ENCODE results near the gene GATC.

The GATC gene

DNA sequence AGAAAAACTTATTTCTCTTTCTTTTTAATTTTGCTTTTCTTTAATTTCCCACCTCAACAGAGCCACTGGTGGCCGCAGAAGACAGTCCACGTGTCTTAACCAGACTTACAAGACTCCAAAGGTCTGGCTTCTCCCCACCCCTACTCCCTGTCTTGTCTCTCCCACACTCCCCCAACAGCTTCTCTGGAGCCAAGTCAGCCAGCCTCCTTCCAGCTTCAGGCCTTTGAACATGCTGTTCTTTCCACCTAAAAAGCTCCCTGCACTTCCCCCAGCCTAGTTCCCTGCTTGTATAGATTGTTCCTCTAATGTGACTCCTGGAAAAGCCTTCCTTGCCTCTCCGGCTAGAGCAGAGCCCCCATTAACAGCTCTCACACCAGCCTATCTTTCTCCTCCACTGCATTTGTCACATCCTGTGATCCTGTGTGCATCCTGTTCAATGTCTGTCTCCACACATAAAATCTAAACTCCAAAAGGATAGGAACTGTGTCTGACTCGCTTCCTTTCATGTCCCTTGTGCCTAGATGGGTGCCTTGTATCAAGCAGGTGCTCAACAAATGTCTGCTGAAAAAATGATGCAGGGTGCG is 41.9 kb downstream of the GATC start:
- no peak for DNase-seq (ENCODE audit: low read depth)
- H3K4me3 ChIP-seq (ENCODE audit: low read depth, low read length) = no peak overlapping the region
- TF ChIP-seq, protein P1, sequence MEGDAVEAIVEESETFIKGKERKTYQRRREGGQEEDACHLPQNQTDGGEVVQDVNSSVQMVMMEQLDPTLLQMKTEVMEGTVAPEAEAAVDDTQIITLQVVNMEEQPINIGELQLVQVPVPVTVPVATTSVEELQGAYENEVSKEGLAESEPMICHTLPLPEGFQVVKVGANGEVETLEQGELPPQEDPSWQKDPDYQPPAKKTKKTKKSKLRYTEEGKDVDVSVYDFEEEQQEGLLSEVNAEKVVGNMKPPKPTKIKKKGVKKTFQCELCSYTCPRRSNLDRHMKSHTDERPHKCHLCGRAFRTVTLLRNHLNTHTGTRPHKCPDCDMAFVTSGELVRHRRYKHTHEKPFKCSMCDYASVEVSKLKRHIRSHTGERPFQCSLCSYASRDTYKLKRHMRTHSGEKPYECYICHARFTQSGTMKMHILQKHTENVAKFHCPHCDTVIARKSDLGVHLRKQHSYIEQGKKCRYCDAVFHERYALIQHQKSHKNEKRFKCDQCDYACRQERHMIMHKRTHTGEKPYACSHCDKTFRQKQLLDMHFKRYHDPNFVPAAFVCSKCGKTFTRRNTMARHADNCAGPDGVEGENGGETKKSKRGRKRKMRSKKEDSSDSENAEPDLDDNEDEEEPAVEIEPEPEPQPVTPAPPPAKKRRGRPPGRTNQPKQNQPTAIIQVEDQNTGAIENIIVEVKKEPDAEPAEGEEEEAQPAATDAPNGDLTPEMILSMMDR (IDR thresholded peaks at IDR 0.05; ENCODE audit: insufficient read depth, low read depth, low read length, missing control alignments) = no peak

DNA sequence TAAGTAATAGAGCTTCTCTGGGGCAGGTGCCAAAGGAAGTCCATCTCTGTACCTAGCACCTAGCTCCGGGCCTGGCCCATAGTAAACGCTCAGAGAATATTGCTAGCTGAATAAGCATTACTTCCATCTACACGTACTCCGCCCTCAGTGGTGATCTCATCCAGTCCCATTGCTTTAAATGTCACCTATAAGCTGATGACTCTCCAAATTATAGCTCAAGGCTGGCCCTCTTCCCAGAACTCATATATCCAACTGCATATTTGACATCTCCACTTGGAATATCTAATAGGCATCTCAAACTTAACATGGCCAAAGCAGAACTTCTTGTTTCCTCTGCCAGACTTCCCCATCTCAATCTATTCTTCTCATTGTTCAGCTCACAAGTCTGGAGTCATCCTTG is 42.8 kb downstream of the GATC start:
- TF ChIP-seq, protein P1 (IDR thresholded peaks at IDR 0.05; ENCODE audit: insufficient read depth, low read depth, low read length, missing control alignments) = no peak
- H3K4me3 ChIP-seq (ENCODE audit: low read depth, low read length) = no peak overlapping the region
- no peak for DNase-seq (ENCODE audit: low read depth)

DNA sequence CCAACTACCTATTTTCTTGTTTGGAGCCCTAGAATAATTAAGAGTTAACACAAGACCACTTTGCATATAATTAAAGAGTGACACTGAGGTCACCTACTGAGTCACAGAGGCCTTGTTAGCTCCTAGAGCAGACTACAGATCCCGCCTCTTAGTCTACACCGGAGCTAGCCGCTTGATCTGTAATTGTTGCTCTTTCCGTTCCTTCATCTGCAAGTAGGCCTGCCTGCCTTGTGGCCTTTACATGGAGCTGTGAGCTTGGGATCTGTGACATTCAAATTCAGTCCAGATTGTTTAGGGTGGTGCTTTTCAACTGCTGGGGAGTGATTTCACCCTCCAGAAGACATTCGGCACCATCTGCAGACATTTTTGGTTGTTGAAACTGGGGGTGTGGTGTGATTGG is 44.1 kb downstream of the GATC start:
- TF ChIP-seq, protein P1 (IDR thresholded peaks at IDR 0.05; ENCODE audit: insufficient read depth, low read depth, low read length, missing control alignments) = no peak
- no peak for DNase-seq (ENCODE audit: low read depth)
- no peak overlapping the region for H3K4me3 ChIP-seq (ENCODE audit: low read depth, low read length)

DNA sequence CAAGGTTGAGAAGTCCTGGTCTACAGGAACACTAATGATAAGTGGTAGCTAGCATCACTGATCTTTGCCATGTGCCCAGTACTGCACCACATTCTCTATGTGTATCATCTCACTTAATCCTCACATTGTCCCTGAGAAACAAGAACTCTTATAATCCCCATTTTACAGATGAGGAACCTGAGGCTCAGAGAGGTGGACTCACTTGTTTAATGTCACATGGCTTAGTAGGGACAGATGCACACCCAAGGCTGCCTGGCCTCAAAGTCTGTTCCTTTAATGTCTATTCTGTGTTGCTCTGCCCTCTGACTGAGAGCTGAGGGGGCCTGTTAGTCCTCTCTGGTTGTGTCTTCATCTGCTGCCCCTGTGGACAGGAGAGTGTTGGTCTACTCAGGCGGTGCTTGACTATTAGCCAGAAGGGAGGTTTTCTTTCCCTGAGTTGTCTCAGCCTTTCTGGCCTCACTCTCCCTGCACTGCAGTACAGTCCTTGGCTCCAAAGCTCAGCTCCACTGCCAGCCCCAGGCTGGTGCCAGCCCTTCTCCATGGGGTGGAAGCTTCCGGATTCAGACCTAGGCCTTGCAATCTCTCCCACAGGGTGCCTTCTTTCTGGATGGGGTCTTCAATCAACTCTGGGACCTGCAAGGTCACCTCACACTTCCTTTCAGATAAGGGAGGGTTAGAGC is 44.7 kb downstream of the GATC start:
- no peak for DNase-seq (ENCODE audit: low read depth)
- TF ChIP-seq, protein P1 (IDR thresholded peaks at IDR 0.05; ENCODE audit: insufficient read depth, low read depth, low read length, missing control alignments) = no peak
- no peak overlapping the region for H3K4me3 ChIP-seq (ENCODE audit: low read depth, low read length)

DNA sequence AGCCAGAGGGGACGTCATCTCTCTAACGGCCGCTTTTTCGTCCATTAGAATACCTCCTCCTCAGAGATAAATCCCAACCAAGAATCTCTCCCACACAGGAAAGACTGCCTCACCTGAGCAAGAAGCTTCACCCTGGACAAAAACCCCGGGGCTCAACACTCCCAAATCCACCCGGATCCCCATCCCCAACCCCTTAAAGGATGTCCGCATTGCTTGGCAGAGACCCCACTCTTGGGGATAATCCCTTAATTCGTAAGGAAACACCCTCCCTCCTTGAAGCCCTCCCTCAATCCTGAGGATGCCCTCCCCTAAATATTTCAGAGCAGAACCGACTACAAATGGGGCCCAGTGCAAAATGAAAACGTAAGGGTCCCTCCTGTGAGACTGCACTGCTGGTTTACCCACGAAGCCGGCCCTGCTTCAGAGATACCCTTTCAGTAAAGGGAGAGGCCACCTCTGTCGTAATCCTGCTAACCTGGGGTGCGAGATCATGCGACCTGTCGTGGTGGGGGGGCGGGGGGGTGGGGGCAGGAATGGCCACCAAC is 49.0 kb downstream of the GATC start:
- DNase-seq (ENCODE audit: low read depth) = no peak
- peak overlapping the region; percentile 90 for H3K4me3 ChIP-seq (ENCODE audit: low read depth, low read length)
- TF ChIP-seq, protein P1 (IDR thresholded peaks at IDR 0.05; ENCODE audit: insufficient read depth, low read depth, low read length, missing control alignments) = no peak

DNA sequence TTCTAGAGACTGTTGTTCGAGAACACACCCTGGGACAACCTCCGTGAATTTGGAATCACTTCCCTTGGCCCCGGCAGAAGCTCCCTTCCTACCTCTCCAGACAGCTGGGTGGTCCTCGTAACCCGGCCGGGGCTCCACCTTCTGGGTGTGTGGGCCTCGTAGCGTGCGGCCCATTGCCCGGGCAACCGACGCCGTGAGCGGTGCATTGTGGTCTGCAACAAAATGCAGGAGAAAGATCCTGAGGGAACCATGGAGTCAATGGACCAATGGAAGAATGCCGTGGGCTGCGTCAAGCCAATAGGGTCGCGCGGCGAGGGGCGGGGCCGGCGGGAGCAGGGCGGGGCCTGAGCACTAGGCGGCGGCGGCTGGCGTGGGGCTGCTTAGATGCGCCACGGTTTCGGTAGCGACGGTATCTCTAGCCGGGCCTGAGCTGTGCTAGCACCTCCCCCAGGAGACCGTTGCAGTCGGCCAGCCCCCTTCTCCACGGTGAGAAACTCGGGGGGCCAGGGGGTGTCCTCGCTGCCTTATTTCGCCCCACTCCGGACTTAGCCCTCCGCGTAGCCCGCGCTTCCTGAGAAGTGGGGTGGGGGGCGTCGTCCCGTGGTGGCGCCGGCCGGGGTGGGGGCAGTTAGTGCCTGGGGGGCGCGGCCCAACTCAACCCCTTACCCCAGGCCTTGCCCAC is 49.6 kb downstream of the GATC start, which contains the start of gene DYNLL1:
TSS of gene DYNLL1 (plus strand) at position 383 of the 682 bp plus-strand sequence. CDS start 309 bp downstream, outside the sequence.
- DNase-seq (ENCODE audit: low read depth) = peak; percentile 98
- peak within 1 kb of the TSS; percentile 90 for H3K4me3 ChIP-seq (ENCODE audit: low read depth, low read length)
- TF ChIP-seq, protein P1 (IDR thresholded peaks at IDR 0.05; ENCODE audit: insufficient read depth, low read depth, low read length, missing control alignments) = no peak

Data from GM12865 (cell line).